Activated T-cell treated with anti-CD3 and anti-CD28 coated beads, Interleukin-2, amount 50 U/mL, for 4 hours (primary cell): Measurements from ENCODE around the gene GMDS. TPM values are rescaled to one million over a fixed set of nuclear protein-coding genes. Genes with fewer than 3 reads are reported as not detected.
A peak's percentile ranks its signal among the peaks of the same experiment; 100 is the strongest.

Experiments
- ATAC-seq, 2 donors: fragments of 200-7000 bp; cut with Tn5 transposase; one replicate each; pipeline ENCODE4 v1.10.0; 2021
- DNase-seq: peaks from one replicate; pipeline ENCODE4 v3.0.0-alpha.2; 2020
- H3K27me3 Mint-ChIP-seq: one replicate; pipeline ENCODE4 v1.8.0; 2021; ENCODE audit warnings: low read depth, mixed read lengths
- H3K36me3 Mint-ChIP-seq: one replicate; pipeline ENCODE4 v1.8.0; 2022; ENCODE audit warnings: mixed read lengths; ENCODE audit not compliant: insufficient read depth
- H3K4me1 Mint-ChIP-seq: one replicate; pipeline ENCODE4 v1.8.0; 2021; ENCODE audit warnings: low read depth, mixed read lengths
- H3K4me3 Mint-ChIP-seq: one replicate; pipeline ENCODE4 v1.8.0; 2021; ENCODE audit warnings: mild to moderate bottlenecking, moderate library complexity, mixed read lengths
- H3K9me3 Mint-ChIP-seq: one replicate; pipeline ENCODE4 v1.8.0; 2021; ENCODE audit warnings: mixed read lengths
- total RNA-seq, 3 donors: library from RNA; stranded (reverse); gene quantifications; one replicate each; pipeline ENCODE4 v1.2.1, GENCODE V29; 2021

Gene GMDS
- total RNA-seq, 3 donors from 2014 or later: 38.9 to 48.0 (median 43.9) TPM

DNA sequence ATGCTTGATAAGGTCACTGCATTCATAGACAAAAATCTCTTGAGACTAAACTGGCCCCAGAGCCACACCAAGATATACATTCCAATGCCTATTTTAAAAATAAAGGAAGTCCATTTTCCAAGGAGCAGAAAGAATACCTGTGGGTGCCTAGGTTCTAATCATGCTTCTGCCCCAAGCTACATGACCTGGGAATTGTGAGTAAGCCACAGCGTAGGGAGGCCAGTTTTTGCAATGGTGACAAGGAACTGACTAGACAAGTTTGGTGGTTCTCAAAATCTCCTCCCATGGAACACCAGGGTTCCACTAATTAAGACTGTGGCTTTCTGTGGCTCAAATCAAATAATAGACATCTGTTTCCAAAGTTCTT, 83.3 kb downstream of the GMDS start:
- H3K9me3 Mint-ChIP-seq: peaks cover 4% of the 10 kb centered on the region
- no peak for DNase-seq
- ATAC-seq: no peak
- peaks cover 7% of the 10 kb centered on the region for H3K36me3 Mint-ChIP-seq
- no peak overlapping the region for H3K4me3 Mint-ChIP-seq
- H3K4me1 Mint-ChIP-seq: peaks cover 42% of the 10 kb centered on the region
- H3K27me3 Mint-ChIP-seq: no peaks in the 10 kb centered on the region

GRCh38 chr6:2158596-2159271, 86.7 kb downstream of the GMDS start:
- ATAC-seq (no peak), DNase-seq (no peak)
- Mint-ChIP-seq H3K4me1 (peaks cover 45% of the 10 kb centered on the region), H3K36me3 (no peaks in the 10 kb centered on the region), H3K27me3 (no peaks in the 10 kb centered on the region), H3K9me3 (no peaks in the 10 kb centered on the region), H3K4me3 (no peak overlapping the region)

- Mint-ChIP-seq H3K27me3 (no peaks in the 10 kb centered on the region), H3K36me3 (no peaks in the 10 kb centered on the region), H3K9me3 (no peaks in the 10 kb centered on the region), H3K4me3 (no peak overlapping the region), H3K4me1 (peaks cover 34% of the 10 kb centered on the region)
- no peak for DNase-seq
- peak; percentile 78 to 79 for ATAC-seq
Observed at GRCh38 chr6:2157441-2158127, 87.8 kb downstream of the GMDS start.

DNA sequence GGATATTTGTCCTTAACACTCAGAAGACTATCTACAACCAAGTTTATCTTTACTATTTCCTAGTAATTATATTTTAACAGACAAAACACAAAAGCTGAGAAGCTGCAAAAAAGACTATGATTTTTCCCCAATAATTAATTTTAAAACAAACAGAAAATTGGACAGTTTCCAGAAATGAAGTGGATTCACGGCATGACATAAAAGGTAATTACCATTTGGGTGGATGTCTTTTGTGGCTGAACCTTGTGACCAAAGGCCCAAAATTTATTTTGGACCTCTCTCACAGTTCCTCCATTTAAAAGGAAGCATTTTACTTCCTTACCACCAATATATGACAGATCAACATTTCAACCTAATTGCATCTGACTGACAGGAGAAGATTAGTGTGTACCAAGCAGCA, 90.2 kb downstream of the GMDS start:
- no peak overlapping the region for H3K4me3 Mint-ChIP-seq
- H3K36me3 Mint-ChIP-seq: no peaks in the 10 kb centered on the region
- H3K9me3 Mint-ChIP-seq: no peaks in the 10 kb centered on the region
- DNase-seq (no peak), ATAC-seq (no peak)
- no peaks in the 10 kb centered on the region for H3K27me3 Mint-ChIP-seq
- peaks cover 22% of the 10 kb centered on the region for H3K4me1 Mint-ChIP-seq

- Mint-ChIP-seq H3K36me3 (peaks cover 9% of the 10 kb centered on the region), H3K4me3 (no peak overlapping the region), H3K9me3 (no peaks in the 10 kb centered on the region), H3K4me1 (no peaks in the 10 kb centered on the region), H3K27me3 (no peaks in the 10 kb centered on the region)
- ATAC-seq (no peak), DNase-seq (no peak)
Observed at GRCh38 chr6:2149361-2150006, 95.9 kb downstream of the GMDS start.

GRCh38 chr6:2148748-2149147, 96.7 kb downstream of the GMDS start:
- no peak for ATAC-seq
- no peak for DNase-seq
- H3K4me1 Mint-ChIP-seq: peaks cover under 1% of the 10 kb centered on the region
- H3K36me3 Mint-ChIP-seq: peaks cover 13% of the 10 kb centered on the region
- H3K9me3 Mint-ChIP-seq: no peaks in the 10 kb centered on the region
- no peaks in the 10 kb centered on the region for H3K27me3 Mint-ChIP-seq
- H3K4me3 Mint-ChIP-seq: no peak overlapping the region

GRCh38 chr6:2147766-2148448, 97.5 kb downstream of the GMDS start:
- DNase-seq: no peak
- ATAC-seq: no peak
- Mint-ChIP-seq H3K36me3 (peaks cover 14% of the 10 kb centered on the region), H3K27me3 (no peaks in the 10 kb centered on the region), H3K4me3 (no peak overlapping the region), H3K4me1 (peaks cover 3% of the 10 kb centered on the region), H3K9me3 (no peaks in the 10 kb centered on the region)

GRCh38 chr6:2147261-2147660, 98.1 kb downstream of the GMDS start:
- Mint-ChIP-seq H3K4me3 (no peak overlapping the region), H3K27me3 (no peaks in the 10 kb centered on the region), H3K36me3 (peaks cover 14% of the 10 kb centered on the region), H3K9me3 (no peaks in the 10 kb centered on the region), H3K4me1 (peaks cover 3% of the 10 kb centered on the region)
- ATAC-seq (no peak), DNase-seq (no peak)

DNA sequence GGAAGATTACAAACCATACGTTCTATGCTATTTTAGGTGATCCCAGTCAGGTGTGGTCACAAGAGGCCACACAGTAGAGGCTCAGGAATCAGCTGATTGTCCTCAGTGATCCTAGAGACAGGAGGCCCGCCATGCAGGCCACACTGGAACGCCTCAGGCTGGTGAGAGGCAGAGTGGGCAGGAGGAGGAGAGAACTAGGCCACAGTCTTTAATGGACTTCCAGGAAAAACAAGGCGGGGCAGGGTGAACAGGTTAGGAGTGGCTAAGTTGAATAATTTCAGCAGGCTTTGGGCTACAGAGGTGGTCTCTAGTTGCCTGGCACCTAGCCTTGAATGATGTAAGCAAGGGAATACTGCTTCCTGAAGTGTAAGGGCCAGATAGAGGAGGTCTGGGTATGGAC, 101.2 kb downstream of the GMDS start:
- H3K4me1 Mint-ChIP-seq: peaks cover 3% of the 10 kb centered on the region
- no peaks in the 10 kb centered on the region for H3K9me3 Mint-ChIP-seq
- DNase-seq: no peak

DNA sequence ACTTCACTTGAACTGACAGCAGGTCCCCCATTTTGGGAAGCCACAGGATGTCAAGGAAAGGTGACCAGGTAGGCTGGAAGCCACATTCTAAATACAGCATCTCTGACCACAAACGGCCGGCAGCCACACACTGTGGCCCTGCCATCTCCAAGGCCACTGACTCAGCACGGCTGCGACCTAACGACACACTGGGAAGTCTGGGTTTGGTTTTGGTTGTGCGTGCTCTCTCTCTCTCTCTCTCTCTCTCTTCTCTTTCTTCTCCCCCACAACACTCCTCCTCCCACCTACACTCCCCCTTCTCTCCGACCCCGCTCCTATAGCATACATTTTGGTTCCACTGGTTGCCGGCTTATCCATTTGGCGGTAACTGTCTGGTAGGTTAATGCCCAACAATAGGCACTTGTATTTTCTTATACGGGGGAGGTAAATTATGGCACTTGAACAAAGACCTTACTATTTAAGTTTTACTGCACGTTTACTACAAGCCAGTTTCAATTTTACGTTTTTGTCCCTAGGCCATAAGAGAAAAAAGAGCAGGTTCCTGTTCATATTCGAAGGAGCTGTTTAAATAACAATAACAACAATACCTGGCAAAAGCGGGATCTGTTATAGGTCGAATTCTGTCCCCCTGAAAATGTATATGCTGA, 103.6 kb downstream of the GMDS start:
- Mint-ChIP-seq H3K27me3 (no peaks in the 10 kb centered on the region), H3K4me1 (peaks cover 3% of the 10 kb centered on the region), H3K36me3 (peaks cover 11% of the 10 kb centered on the region), H3K4me3 (no peak overlapping the region), H3K9me3 (no peaks in the 10 kb centered on the region)
- ATAC-seq (no peak), DNase-seq (no peak)

More for the DNA sequence above, 101.2 kb downstream of the GMDS start:
- Mint-ChIP-seq H3K36me3 (peaks cover 14% of the 10 kb centered on the region), H3K4me3 (no peak overlapping the region), H3K27me3 (no peaks in the 10 kb centered on the region)
- no peak for ATAC-seq

DNA sequence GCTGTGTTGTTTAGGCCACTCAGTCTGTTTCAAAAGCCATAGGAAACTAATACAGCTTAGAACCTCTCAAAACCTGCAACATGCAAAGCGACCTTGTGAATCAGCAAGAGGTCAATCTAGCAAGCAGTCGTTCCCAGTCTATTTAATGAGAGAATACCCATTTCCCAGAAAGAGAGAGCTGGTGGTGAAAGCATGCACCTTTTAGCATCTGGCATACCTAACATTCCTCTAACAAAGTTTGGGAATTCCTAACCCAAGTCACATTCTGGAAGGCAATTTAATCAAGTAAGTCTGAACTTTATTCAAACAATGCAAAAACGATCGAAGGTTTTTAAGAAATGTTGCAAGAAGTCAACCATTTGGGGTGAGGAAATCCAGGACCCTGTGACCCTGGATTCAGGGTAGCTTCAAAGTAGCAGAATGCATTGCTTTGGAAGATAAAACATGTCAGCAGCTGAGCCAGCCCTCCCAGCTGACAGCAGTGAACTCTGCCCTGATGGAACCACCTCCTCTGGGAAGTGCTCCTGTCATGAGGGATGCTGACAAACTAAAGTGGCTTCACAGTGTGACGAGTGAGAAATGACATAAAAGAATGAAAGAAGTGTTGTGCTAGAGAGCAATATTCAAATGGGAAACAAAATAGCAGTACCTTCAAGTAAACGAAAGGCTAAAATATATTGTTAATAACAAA, 104.8 kb downstream of the GMDS start:
- DNase-seq (no peak), ATAC-seq (no peak)
- H3K9me3 Mint-ChIP-seq: no peaks in the 10 kb centered on the region
- H3K27me3 Mint-ChIP-seq: no peaks in the 10 kb centered on the region
- H3K36me3 Mint-ChIP-seq: peaks cover 5% of the 10 kb centered on the region
- H3K4me1 Mint-ChIP-seq: peaks cover 3% of the 10 kb centered on the region
- H3K4me3 Mint-ChIP-seq: no peak overlapping the region

DNA sequence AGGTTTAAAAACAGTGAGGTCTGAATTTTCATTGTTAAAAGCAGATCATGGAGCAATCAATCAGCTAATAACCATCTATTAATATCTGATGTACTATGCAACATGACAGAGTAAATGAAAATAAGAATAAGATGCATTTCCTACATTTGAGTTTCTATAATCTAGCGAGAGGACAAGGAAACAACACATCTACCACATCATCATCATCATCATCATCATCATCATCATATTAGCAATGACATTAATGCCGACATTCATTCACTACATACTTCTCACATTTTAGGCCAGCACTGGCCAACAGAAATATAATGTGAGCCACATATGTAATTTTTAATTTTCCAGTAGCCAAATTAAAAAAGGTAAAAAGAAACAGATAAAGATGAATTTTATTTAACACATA, 110.0 kb downstream of the GMDS start:
- no peaks in the 10 kb centered on the region for H3K36me3 Mint-ChIP-seq

DNA sequence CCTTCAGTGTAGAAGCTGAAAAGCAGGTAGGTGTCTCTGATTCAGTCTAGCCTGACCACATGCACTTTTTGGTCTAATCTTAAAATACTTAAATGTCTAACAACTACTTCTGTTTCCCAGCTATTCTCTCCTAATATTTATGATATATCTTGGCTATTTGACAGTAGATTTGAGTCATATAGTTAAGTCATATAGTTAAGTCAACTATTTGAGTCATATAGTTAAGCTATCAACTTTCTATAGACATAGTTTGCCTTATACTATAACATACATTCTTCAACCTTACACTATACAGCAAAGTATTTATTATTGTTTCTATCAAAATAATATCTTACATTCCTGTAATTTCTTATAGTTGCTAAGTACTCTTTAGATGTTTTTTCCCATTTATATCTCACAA, 110.9 kb downstream of the GMDS start:
- Mint-ChIP-seq H3K27me3 (no peaks in the 10 kb centered on the region), H3K36me3 (no peaks in the 10 kb centered on the region), H3K9me3 (no peaks in the 10 kb centered on the region), H3K4me1 (peaks cover 5% of the 10 kb centered on the region), H3K4me3 (no peak overlapping the region)
- ATAC-seq (no peak), DNase-seq (no peak)

More for the DNA sequence above, 110.0 kb downstream of the GMDS start:
- no peak for ATAC-seq
- Mint-ChIP-seq H3K4me1 (peaks cover 2% of the 10 kb centered on the region), H3K4me3 (no peak overlapping the region), H3K27me3 (no peaks in the 10 kb centered on the region), H3K9me3 (no peaks in the 10 kb centered on the region)
- no peak for DNase-seq
